Loucy (cell line): ENCODE results near the gene TMED9.

Source experiments
- H2AFZ ChIP-seq: fragments of 200-600 bp; sonication (generic); 2 replicates; pipeline ENCODE4 v1.6.0; 2016; ENCODE audit warnings: antibody characterized with exemption, mild to moderate bottlenecking, low read length, moderate library complexity
- H3F3A ChIP-seq: fragments of 200-600 bp; 2 replicates; pipeline ENCODE4 v1.6.0; 2016; ENCODE audit warnings: antibody characterized with exemption, low read depth, mild to moderate bottlenecking
- H3K27me3 ChIP-seq: fragments of 200-600 bp; sonication (generic); 2 replicates; pipeline ENCODE4 v1.6.1; 2014; ENCODE audit warnings: low read length, mild to moderate bottlenecking; ENCODE audit not compliant: insufficient read depth, poor library complexity, severe bottlenecking
- H3K36me3 ChIP-seq: fragments of 200-600 bp; sonication (generic); 2 replicates; pipeline ENCODE4 v1.6.1; 2016; ENCODE audit warnings: low read length; ENCODE audit not compliant: insufficient read depth
- H3K4me1 ChIP-seq: fragments of 200-600 bp; sonication (generic); 2 replicates; pipeline ENCODE4 v1.5.1; 2014; ENCODE audit warnings: low read length, mild to moderate bottlenecking; ENCODE audit not compliant: insufficient read depth, poor library complexity, severe bottlenecking
- H3K4me2 ChIP-seq: fragments of 200-600 bp; sonication (generic); 2 replicates; pipeline ENCODE4 v1.6.0; 2014; ENCODE audit warnings: antibody characterized with exemption, low read length, low read depth, mild to moderate bottlenecking; ENCODE audit not compliant: poor library complexity, severe bottlenecking
- H3K4me3 ChIP-seq: fragments of 200-600 bp; sonication (generic); 2 replicates; pipeline ENCODE4 v1.5.1; 2014; ENCODE audit warnings: low read length, mild to moderate bottlenecking, mixed read lengths; ENCODE audit not compliant: poor library complexity, severe bottlenecking
- H3K79me2 ChIP-seq: fragments of 200-600 bp; sonication (generic); 2 replicates; pipeline ENCODE4 v1.6.1; 2014; ENCODE audit warnings: low read length; ENCODE audit not compliant: insufficient read depth
- H3K9ac ChIP-seq: fragments of 200-600 bp; sonication (generic); 2 replicates; pipeline ENCODE4 v1.6.0; 2014; ENCODE audit warnings: mild to moderate bottlenecking, low read depth, low read length, moderate library complexity; ENCODE audit not compliant: poor library complexity, severe bottlenecking
- H3K9me2 ChIP-seq: fragments of 200-600 bp; sonication (generic); replicated peaks from 2 replicates; pipeline ENCODE4 v1.6.1; 2016; ENCODE audit warnings: low read depth, low read length, mixed read lengths
- H3K9me3 ChIP-seq: fragments of 200-600 bp; sonication (generic); 2 replicates; pipeline ENCODE4 v1.6.1; 2014; ENCODE audit warnings: mild to moderate bottlenecking, antibody characterized with exemption, low read length, low read depth; ENCODE audit not compliant: insufficient read depth
- H4K20me1 ChIP-seq: fragments of 200-600 bp; sonication (generic); 2 replicates; pipeline ENCODE4 v1.6.0; 2014; ENCODE audit warnings: antibody characterized with exemption, low read length, mild to moderate bottlenecking; ENCODE audit not compliant: insufficient read depth, poor library complexity, severe bottlenecking
- CTCF ChIP-seq: fragments of 200-600 bp; sonication (generic); conservative IDR thresholded peaks from 2 replicates; pipeline ENCODE4 v1.5.1; 2014; ENCODE audit warnings: mild to moderate bottlenecking, antibody characterized with exemption, low read length
- EZH2phosphoT487 ChIP-seq: fragments of 200-600 bp; IDR thresholded peaks from 2 replicates; pipeline ENCODE4 v1.6.1; 2018; ENCODE audit warnings: antibody characterized with exemption, mild to moderate bottlenecking, moderate library complexity, borderline replicate concordance

The TMED9 gene

GRCh38 chr5:177590406-177590805, 1.6 kb upstream of the TMED9 start:
- H3K79me2 ChIP-seq: peaks cover 25% of the 10 kb centered on the region
- H4K20me1 ChIP-seq: peaks cover 12% of the 10 kb centered on the region
- no peak overlapping the region for H3K9ac ChIP-seq
- H2AFZ ChIP-seq: no peak overlapping the region
- H3K27me3 ChIP-seq: no peaks in the 10 kb centered on the region
- no peak overlapping the region for H3K4me2 ChIP-seq
- H3K9me3 ChIP-seq: no peaks in the 10 kb centered on the region
- H3K36me3 ChIP-seq: no peaks in the 10 kb centered on the region; the same call in 1 of the 2 replicates
- TF ChIP-seq EZH2phosphoT487 (no peak), CTCF (no peak)
- no peaks in the 10 kb centered on the region for H3K9me2 ChIP-seq
- no peaks in the 10 kb centered on the region for H3F3A ChIP-seq
- peaks cover 12% of the 10 kb centered on the region for H3K4me1 ChIP-seq
- H3K4me3 ChIP-seq: no peak overlapping the region

- H3K27me3 ChIP-seq: no peaks in the 10 kb centered on the region
- peak overlapping the region; percentile 86 for H3K4me3 ChIP-seq
- no peaks in the 10 kb centered on the region for H3F3A ChIP-seq
- H3K9me3 ChIP-seq: no peaks in the 10 kb centered on the region
- H3K4me2 ChIP-seq: peak overlapping the region; percentile 59
- H3K9ac ChIP-seq: no peak overlapping the region
- peak overlapping the region; percentile 66 for H2AFZ ChIP-seq
- H3K79me2 ChIP-seq: peaks cover 25% of the 10 kb centered on the region
- no peak for TF ChIP-seq EZH2phosphoT487
- TF ChIP-seq CTCF: no peak
- peaks cover 12% of the 10 kb centered on the region for H4K20me1 ChIP-seq
- peaks cover 12% of the 10 kb centered on the region for H3K4me1 ChIP-seq
- no peaks in the 10 kb centered on the region for H3K9me2 ChIP-seq
- no peaks in the 10 kb centered on the region; the same call in 1 of the 2 replicates for H3K36me3 ChIP-seq
These were observed 353 bp upstream of the TMED9 start for GRCh38 chr5:177591690-177592009.

GRCh38 chr5:177592905-177593304, 902 bp downstream of the TMED9 start:
- Histone ChIP-seq H3K4me3 (peak overlapping the region; percentile 86), H3K36me3 (no peaks in the 10 kb centered on the region; the same call in 1 of the 2 replicates), H3K4me2 (peak overlapping the region; percentile 74), H3K9me3 (no peaks in the 10 kb centered on the region), H3K4me1 (peaks cover 12% of the 10 kb centered on the region), H3K27me3 (no peaks in the 10 kb centered on the region), H2AFZ (no peak overlapping the region), H3K9ac (peak overlapping the region; percentile 92), H3K79me2 (peaks cover 25% of the 10 kb centered on the region), H3K9me2 (no peaks in the 10 kb centered on the region), H3F3A (no peaks in the 10 kb centered on the region), H4K20me1 (peaks cover 12% of the 10 kb centered on the region)
- no peak for TF ChIP-seq EZH2phosphoT487
- no peak for TF ChIP-seq CTCF
